Activated CD4-positive, alpha-beta T cell treated with anti-CD3 and anti-CD28 coated beads, Interleukin-2, amount 50 U/mL, for 48 hours (primary cell): ENCODE measurements around the gene RERG.

Source experiments
- DNase-seq, 2 experiments: peaks; one replicate each; pipeline ENCODE4 v3.0.0-alpha.2; 2020

RERG gene

DNA sequence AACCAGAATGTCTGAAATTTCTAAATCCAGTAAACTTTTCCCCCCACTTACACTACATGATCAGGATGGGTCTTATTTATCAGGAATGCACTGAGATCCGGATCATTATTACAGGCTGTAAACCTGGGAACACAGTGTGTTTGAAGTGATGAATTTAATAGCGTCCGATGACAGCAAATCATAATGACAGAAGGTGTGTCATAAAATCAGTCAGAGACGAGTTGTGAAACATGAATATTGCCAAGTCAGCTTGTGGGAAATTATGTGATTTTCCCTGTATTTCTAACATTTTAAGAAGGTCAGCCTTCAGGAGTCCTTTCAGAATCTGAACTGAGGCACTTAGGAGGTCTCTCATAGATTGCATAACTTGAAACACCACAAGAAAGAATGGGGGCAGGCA, 36.7 kb downstream of the RERG start:
- no peak for DNase-seq

DNA sequence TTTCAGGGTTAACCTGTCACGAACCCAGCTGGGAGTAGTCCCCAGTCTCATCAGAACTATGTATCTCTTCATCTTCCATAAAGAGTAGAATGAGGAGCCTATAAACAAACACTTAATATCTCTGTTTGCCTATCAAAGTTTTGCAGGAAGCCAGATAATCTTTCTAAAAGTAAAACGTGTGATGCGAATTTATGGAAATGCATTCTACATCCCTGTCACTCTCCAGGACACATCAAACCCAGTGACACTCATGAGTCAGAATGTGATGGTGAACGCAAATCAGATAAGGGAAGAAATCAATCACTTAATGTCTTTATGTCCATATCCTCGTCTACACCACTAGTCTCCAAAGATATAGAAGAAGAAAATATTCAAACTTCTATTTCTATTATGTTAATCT, 37.4 kb downstream of the RERG start:
- no peak for DNase-seq

DNA sequence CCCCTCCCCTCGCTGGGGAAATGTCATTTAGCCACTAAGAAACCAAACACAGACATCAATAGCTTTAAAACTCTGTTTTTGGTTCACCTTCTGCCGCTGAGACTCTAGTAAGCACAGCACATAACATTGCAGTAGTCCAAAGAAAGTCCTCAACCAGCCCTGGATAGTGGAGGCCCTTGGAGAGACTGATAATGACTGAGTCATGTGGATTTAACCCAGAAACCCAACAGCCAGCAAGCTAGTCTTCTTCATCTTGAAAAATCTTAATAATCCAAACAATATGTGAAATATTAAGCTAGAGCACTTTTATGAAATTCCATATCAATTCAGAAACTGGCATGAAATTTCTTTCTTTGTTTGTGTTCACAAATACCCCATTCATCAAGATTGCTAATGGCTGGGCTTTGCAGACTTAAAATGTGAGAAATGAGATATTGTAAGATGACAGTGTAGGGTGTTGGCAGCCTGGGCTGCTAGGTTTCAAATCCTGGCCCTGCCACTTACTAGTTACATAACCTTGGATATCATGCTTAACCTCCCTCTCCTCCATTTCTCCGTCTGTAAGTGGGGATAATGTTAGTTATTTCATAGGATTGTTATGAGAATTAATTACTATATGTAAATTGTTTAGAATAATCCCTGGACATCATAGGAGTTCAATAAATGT, 40.1 kb downstream of the RERG start:
- no peak for DNase-seq

DNA sequence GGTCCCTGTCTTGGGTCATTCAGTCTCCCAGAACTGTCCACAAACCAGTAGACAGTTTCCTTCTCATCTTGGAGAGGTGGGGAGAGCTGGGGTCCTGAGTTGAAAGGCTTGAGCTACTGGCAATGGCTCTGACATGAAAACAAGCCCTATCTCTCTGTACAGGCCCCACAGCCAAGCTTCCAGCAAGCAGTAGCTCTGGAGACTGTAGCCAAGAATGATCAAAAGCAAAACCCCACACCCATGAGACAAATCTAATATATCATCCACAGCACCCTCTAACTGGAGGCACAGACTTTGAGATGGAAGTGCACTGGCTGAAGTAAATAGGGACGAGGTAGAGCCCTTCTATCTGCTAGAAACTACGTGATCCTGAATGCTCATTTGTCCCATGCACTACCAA, 40.9 kb downstream of the RERG start:
- no peak for DNase-seq

DNA sequence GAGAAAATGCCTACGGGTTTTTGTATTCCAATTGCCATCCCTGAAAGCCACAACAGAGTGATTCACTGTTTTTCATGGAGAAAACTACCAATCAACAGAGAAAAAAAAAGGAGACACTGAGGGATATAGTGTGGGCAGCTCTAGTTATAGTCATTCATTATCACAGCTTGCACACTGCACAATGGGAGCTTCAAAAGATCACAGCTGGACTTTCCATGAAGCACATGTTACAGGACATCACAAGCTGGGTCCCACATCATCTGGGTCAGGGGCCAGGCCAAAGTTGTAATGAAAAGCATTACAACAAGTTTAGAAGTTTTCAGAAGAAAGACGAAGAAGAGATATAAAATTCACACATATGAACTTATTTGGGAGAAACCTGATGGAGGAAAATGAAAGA, 41.5 kb downstream of the RERG start:
- no peak for DNase-seq

DNA sequence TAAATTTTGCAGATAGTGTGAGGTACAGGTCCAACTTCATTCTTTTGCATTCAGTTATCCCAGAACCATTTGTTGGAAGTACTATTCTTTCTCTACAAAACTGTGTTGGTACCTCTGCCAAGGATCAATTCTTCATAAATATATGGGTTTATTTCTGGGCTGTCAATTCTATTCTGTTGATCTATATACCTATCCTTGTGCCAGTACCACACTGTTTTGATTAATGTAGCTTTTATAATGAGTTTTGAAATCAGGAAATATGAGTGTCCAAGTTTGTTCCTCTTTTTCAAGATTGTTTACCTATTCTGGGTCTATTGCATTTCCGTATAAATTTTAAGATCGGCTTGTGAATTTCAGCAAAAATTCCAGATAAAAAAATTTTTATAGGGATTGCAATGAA, 48.1 kb downstream of the RERG start:
- no peak for DNase-seq

DNA sequence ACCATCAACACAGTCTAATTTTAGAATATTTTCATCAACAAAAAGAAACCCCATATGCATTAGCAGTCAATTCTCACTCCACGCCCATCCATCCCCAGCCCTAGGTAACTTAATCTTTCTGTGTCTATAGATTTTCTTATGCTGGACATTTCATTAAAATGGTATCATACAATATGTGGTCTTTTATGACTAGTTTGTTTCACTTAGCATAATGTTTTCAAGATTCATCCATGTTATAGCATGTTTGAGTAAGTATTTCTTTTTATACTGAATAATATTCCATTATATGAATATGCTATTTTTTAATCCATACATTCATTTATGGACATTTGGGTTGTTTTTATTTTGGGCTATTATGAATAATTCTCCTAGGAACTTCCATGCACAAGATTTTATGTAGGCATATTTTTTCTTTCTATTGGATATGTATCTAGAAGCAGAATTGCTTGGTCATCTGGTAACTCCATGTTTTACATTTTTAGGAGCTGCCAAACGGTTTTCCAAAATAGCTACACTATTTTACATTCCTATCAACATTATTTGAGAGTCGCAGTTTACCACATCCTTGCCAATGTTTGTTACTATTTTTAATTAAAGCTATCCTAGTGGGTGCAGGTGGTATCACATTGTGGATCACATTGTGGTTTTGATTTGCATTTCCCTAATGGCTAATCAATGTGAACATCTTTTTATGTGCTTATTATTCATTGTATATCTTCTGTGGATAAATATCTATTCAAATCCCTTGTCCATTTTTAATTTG, 49.0 kb downstream of the RERG start:
- DNase-seq: no peak

DNA sequence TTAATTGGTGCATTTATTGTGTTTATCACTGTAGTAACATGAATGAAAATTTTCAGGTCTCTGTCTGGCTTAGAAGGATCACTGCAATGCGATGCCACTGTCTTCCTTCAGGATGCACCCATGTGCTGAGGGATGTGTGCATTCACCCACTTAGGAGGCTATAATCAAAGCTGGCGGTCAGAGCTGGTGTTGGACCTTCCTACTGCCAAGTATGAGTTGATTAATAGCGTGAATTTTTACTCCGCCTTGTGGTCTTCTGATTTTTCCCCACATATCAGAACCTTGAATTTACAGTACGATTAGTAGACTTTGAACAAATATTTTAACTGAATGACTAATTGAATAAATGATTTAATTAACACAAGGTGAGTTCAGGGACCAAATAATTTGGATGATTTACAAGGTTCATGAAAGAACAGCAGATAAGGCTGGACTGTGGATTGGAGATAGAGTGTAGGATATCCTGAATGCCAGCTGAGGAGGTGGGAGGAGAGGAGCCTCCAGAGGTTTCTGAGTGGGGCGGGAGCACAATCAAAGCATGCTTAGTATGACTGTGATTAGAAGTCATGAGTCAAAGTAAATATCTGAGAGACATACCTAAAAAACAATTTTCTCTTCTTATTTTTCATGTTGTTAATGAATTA, 50.1 kb downstream of the RERG start:
- no peak for DNase-seq

DNA sequence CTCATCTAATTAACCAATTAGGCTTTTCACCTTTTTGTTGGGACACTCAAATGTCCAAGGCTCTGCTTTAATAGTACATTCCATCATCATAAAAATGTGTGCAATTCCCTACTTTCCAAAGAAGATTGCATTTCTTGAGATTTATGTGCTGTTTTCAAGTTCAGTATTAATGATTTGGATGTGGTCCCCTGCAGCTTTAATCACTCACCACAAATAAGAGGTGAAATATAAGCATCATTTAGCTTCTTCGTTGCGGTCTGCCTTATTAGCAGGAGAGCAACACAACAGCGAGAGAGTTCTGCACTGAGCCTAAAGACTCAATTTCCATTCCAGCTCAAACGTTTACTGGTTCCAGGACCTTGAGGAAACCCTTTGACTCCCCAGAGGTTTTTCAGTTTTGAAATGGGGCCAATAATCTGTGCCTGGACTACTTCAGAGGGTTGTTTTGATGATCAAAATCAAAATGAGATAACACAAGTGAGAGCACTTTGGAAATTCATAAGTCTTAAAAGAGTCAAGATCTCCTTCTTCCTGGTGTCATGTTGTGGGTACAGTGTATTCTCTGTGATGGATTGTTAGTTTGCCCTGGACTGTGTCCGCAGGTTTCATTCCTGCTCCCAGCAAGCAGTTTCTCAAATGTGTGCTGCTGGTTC, 53.1 kb downstream of the RERG start:
- DNase-seq: no peak

DNA sequence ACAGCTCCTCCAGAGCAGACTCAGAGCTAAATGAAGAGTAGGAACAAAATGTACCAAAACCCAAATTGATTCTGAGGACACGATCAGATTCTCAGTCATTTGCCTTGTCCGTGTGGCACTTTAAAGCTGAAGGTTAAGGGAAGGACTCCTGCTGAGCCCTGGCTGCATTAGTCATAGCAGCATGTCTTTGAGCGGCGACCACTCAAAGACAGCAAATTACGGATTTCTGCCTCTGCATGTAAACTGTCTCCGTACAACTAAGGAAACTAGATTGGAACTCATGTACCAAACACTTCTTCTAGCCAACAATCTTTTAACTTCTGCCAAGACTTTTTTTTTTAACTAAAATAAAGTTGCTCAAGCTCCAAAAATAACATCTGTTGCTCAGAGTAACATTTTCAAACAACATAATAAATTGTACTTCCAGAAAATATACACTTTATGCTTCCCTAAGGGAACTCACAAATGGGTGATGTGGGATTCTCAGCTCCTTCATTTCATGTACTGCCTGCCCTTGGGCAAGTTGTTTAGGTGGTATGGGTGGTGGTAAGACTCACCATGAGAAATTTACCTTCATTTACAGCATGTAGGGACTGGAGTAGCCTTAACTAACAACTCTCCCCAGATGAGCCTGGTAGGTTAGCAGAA, 56.1 kb downstream of the RERG start:
- no peak for DNase-seq

DNA sequence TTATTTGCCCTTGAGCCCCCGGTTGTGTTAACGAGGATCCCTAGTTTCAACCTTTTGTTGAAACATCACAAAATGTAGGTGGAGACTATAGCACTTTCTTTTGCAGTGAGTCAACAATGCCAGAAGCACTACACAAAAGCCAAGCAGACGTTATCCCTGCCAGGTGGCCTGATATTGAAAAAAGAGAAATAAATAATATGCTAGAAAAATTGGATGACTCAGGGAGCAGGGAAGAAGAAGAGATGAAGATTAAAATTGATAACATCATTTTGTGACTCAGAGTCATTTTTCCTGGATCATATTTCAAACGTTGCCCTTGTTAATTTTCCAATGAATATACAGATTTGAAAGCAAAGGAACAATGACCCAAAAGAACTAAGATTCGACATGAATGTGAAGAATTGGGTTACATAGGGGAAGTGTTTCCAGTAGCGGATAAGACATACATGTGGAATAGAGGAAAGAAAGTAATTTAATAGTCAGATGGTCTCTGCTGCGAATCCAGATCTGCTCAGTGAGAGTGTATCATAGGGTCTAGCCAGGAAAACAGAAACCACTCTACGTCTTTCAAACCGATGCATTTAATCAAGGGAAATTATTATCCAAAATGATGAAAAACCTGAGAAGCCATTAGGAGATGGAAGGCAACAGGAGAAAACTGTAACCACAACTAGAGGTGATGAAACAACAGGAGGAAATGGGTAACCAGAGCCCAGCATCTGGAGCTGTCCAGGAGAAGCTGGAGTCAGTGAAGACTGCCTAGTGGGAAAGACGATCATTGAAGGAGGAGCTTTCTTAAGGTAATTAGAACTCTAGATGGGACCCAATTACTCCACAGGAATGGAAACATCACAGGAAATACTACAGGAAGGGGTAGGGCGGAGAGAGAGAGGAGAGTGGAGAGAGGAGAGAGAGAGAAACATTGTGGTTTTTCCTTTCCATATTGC, 57.9 kb downstream of the RERG start:
- DNase-seq: no peak

DNA sequence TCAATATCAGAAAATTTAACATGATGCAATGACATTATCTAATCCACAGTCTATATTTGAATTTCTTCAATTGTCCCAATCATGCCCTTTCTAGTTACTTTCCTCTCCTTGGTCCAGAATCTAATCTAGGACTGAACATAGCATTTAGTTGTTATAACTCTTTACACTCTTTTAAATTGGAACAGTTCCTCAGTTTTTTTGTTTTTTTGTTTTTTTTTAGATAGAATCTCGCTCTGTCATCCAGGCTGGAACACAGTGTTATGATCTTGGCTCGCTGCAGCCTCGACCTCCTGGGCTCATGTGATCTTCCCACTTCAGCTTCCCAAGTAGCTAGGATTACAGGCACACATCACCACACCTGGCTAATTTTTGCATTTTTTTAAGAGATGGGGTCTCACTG, 63.1 kb downstream of the RERG start:
- no peak for DNase-seq

DNA sequence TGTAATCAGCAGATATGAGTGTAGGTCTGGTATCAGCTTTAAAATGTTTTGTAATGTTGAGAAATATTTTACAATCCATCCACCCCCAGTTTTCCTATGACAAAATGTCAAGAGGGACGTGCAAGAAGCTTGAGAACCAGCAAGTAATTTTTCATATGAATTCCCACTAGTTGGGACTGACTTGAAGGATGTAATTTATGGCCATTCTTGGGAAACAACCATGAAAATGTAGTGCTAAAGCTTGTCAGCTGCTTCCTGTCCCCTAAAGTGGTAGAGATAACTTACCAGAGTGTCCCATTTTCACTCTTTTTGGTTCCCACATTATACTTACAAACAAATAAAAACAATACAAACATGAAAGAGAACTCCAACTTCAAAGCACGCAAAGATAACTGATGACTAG, 63.9 kb downstream of the RERG start:
- DNase-seq: no peak

DNA sequence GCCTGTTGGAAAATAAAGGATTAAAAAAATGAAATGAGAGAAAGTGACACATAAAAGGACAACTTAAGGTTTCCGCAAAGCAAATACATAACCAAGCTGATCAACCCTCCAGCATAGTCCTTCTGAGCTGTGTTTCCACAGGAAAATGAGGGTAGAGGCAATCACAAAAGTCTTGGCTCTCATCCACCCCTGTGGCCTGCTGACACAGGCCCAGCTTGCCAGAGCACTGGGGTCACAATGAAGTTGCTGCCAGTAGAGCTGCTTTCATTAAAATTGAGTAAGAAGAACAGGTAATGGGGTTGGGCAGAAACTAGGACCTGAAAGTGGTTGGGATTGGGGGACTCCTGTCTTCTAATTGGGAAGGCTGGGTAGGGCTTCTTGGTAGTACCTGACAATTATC, 65.9 kb downstream of the RERG start:
- no peak for DNase-seq

DNA sequence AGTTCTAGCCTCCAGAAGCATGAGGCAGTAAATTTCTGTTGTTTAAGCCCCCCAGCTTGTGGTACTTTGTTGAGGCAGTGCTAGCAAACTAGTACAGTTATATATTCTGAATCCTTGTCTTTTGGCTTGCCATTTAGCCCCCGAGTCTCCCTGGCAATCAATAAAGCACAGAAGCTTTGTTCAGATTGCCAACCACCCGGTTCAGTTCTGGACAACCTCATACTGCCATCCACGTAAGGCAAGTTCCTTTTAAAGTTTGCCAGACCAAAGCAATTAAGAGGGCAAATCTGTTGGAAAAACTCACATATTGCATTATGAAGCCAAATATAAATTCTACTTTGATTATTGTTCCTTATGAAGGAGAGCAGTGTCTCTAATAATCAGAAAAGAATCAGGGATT, 67.1 kb downstream of the RERG start:
- DNase-seq: no peak

DNA sequence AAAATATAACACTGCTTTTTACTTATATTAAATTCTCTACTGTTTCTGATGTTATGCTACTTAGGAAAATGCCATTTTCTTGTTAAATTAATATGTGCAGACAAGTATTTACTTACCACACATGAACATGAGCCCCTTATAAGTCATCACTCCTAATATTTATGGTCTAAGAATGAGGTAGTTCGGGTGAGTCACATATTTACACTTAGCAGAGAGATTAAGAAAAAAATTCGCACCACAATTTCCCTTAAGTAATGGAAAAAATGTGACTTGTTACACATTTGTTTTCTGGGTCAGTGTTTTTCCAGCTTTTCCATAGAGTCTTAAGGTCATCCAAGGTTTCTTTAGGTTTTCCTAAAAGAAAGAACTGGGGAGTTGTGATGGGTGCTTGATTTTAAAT, 68.3 kb downstream of the RERG start:
- DNase-seq: no peak

DNA sequence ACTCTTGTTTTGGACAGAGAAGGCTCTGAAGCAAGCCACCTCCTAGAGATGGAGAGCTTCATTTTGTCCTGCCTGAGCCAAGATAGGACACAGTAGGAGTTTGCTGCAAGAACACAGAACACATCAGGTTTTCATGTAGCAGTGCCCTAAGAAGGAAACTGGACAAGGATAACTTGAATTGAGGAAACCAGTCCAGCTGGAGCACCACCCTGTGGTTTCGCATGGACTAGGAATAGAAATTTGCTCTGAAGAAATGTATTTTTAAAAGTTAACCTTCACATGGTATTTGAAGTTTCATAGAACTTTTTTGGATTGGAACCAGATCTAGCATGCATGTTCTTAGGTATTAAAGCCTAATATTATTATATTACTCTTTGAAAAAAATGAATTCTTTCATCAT, 68.8 kb downstream of the RERG start:
- no peak for DNase-seq

DNA sequence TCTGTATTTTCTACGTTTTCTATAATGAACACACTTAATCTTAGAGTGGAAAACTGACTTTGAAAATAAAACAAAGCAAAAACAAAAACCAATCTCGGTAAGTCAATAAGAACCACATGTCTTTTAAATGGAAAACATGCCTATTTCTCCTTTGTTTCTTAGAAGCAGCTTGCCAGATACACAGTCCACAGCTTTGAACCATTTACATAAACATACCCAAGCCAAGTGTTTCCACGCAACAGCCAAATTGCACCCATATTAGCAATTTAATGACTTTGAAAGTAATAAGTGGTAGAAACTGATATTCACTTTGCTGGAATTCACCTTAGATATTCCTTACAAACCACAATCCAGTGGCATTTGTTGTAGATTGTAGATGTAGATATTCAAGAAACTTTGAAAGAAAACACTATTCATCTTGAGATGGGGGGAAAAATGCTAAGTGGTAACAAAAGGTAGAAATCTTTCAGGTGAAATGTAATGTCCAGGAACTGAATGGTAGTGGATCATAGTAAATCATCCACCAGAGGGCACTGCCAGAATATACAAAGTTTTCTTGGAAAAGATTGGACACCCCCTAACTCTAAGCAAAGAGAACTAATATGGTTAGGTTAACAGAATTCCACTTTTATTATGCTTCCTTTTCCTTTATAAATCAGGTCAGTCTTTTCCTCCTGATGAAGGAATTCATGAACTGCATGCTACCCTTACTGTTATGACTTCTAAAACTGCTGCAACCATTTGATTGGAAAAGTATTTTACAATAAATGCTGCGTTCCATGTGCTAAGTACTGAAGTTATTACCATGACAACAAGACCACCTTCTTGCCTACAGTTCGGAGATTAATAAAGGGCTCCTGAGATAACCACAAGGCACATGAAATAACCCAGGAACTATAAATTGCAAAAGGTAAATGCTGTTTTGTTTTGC, 69.8 kb downstream of the RERG start:
- DNase-seq: no peak

DNA sequence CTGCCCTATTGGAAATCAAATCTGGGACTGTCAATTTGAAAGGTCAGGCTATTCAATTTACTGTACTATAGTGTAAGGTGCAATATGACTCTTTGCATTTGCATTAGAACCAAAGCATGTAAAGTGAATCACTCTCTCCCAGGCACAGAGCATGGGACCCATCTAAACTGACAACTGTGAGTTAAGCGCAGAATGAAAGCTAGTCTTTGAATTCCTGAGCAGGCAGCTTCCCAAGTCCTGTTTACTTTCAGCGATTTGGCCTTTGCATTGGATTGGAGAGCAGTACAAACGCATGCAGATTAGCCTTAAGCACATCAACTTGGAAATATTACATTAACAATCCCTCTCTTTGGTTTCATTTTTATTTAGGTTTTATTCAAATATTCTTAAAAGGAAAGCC, 74.6 kb downstream of the RERG start:
- DNase-seq: no peak

DNA sequence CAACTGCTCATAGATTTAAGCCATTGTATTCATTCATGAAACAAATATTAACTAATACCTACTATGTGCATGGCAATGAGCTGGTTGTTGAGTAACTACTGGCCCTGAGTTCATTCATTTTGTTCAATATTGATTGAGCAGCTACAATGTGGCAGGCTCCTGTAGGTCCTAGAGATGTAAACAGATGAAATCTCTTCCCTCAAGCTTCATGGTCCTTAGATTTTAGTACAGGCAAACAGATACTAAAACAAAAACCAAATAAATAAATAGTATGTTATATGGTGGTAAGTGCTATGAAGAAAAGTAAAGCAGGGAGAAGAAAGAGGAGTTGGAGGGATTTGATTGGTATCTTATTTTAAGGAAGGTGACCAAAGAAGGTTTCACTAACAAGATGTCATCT, 77.8 kb downstream of the RERG start:
- DNase-seq: no peak

DNA sequence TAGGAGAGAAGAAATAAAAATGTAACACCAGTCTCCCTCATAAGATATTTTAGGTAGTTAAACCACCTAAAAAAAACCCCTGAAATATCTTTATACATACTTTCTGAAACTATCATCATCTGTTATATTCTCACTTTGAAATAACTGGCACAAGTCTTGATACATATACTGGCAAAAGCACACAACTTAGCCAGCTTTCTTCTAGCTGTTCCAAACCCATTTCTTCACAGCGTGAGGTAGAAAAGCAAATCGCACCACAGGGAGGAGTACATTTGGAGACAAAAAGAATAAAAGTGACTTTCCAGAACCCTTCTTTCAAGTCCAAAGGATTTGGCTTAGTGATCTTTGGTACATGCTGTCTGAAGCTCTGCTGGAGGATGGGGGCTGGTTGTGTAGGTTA, 78.5 kb downstream of the RERG start:
- no peak for DNase-seq
